GM12874 (cell line): Measurements from ENCODE around the gene P4HB.

Experiments
- CTCF ChIP-seq: IDR thresholded peaks from 2 replicates; pipeline ENCODE4 v1.5.1; 2011; ENCODE audit warnings: low read depth, mild to moderate bottlenecking, control low read depth, low read length, moderate library complexity; ENCODE audit not compliant: insufficient read depth

Gene P4HB

DNA sequence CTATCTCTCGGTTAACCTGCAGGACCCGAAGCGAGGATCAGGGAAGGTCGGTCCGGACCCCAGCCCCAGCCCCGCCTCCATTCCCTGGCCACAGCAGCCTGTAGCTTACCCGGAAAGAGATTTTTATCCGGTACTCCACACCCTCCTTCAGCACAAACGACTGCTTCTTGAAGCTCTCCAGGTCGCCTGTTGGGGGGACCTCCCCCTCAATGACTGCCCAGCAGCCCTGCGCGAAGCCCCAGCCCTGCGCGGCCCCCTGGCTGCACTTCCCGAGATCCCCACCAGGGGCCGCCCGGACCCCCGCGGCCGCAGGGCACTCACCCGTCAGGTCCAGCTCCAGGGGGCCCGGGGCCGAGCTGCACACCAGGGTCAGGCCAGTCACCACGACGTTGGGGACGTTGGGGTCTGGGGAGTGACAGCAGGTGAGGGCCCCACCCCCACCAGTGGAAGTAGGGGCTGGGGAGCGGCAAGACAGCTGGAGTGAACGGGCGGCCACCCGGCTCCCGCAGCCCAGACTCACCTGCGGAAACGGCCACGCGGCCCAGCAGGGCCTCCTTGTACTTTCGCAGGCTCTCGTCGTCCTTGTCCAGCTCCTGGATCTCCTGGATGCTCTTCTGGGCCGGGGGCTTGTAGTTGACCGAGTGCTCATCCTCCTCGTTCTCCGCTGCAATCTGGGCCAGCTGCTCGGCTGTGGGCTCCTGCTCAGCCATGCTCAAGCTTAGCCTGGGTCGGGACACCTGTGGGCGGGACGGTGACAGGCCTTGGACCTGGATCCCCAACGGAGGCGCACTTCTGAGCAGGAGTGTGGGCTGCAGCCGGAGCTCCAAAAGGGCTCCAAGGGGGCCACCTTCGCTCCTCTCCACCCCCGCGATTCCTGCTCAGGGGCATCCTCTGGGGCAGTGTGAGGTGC lies 9.1 kb upstream of the P4HB start:
- peak; percentile 97 for TF ChIP-seq CTCF

DNA sequence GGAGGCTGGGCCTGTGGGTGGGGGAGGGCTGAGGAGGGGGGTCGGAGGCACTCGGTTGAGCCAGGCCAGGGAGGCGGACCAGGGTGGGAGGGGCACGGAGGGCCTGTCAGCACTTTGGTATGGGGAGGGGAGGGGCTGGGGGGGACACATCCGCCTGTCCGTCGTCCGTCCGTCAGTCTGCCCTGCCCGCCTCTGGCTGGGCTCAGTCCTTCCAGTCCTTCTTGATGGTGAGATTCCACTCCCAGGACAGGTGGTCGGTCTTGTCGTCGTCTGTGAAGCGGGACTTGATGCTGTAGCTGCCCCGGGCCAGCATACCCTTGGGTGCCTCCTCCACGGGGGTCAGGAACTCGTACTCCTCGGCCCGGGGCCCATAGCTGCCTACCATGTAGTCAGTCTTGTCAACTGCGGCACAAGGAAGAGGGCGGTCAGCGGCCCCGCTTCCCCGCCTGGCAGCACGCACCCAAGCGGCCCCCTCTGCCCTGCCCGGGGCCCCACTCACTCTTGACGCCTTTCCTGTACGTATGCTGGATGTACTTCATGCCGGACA lies 8.4 kb upstream of the P4HB start:
- TF ChIP-seq CTCF = no peak

DNA sequence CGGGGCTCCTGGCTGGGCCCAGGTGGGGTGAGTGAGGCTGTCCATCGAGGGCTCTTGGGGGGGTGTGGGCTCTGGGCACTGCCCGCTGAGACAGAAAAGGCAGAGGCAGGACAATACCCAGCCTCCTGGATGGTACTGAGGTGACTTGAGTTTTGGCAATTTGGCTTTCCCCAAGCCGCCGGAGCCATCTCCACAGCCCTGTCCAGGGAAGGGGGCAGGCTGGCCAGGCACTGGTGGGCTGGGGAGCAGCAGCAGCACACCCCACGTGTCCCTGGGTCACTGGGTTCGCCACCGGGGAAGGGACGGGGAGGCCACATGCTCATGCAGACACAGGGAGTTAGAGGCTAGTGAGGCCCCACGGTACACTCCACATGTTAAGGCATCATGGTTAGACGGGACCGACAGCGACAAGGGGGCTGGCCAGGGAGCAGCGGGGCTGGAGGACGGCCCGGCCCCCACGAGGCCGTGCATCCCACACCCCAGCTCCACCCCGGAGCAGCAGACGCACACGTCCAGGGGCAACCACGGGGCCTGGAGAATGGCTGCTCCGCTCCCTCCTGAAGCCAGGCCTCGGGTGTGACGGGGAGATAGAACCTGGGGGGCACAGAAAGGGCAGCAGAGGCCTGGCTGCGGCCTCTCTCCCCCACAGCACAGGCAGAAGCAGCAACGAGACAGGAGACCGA lies 7.8 kb upstream of the P4HB start:
- no peak for TF ChIP-seq CTCF

- no peak for TF ChIP-seq CTCF
Measured at GRCh38 chr17:81867170-81867990, 7.0 kb upstream of the P4HB start.

DNA sequence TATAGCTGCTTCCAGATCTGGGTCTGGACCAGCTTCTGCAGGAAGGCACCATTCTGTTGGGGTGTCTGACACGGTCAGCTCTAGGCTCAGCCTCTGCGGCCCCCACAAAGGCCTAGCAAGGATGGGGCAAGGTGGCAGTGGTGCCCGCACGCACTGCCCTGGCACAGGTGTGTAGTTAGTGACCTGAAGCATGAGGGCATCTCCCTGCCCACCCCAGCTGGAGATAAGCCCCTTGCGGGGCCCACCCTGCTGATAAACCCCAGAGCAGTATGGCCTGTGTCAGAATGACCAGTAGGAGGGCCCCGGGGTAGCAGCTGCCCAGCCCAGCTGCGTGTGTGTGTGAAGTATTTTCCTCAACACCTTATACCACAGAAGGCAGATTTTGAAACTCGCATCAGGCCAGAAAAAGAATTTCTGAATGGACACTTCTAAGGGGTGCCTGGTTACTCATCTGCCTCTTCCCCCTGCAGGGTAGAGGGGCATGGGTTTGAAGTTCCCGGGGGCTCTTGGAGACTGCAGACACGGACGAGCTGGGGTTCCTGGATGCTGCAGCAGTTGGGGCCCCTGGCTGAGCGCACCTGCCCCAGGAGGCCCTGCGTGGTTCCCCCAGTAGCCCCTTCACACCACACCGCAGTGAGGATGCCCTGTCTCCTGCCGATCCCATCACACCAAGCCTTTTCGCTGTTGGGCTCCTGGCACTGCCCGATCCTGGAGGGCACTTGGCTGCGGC lies 6.3 kb upstream of the P4HB start:
- no peak for TF ChIP-seq CTCF

DNA sequence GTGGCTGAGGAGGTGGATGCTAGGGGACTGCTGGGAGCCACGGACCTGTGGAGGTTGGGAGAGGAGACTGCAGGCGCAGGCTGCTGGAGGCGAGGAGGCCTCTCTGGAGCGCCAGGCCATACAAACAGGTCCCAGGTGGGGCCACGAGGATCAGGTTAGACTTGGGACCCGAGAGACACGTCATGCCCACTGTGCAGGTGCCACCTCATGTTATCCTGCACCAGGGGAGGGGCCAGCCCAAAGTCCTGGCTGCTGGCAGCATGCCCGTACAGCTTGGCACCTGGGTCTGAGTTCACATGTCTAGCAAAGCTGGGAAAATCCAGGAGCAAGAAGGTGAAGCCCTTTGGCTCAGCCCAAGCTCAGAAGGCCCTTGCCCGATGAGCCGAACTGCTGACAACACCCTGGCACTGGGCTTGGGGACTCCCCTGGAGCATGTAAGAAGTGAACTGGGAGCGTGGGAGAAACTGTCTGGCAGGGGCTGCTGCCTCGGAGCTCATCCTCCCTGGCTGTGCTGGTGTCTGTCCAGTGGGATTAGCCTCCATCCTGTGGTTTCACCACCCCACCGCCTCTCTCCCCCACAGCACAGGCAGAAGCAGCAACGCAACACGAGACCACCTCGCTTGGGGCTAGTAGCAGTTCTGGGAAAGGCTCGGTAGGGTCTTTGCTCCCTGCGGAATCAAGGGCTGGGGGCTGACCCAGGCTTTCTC lies 5.6 kb upstream of the P4HB start:
- TF ChIP-seq CTCF = no peak
